Activated CD4-positive, alpha-beta T cell treated with anti-CD3 and anti-CD28 coated beads, Interleukin-2, Interleukin-6, amounts not matched to agents 100 ng/mL and 50 ng/mL, durations not matched to agents 16 hours and 8 hours (primary cell): ENCODE results near the gene MTR.

Experiments
- DNase-seq: peaks from one replicate; pipeline ENCODE4 v3.0.0-alpha.2; 2020

MTR gene

DNA sequence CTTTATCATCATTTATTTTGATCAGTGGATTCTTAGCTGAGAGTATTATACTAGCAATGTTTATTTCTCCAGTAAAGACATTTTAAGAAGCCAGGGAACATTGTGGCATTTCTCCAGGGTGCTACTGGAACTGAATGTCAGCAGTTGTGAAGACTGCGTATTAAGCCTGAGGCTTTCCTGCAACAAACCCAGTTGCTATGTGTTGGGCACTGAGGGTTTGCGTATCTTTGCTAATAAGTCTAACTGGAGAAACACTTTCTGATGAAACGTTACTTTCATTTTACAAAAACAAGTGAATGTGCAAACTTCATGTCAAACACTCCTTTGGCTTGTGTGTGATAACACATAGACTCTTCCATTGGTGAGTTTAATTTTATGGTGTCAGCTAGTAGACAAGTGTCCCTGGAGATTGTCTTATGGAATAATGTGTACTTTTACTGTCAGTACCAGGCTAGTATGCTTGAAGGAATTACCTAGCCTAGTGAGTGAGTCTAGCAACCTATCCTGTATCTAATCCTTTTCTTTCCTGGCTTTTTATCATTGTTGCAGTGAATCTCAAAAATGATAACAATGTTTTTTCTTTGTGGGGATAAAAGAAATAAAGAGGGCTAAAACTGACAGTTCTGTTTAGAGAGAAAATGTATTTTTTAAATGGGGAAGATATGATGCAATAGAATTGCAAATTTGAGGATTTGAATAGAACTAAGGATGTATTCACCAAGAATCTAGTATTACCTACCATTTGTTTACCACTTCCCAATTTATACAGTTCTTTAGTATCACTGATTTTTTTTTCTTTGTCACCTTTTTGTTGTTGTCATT is 70.1 kb downstream of the MTR start:
- DNase-seq, result no peak

DNA sequence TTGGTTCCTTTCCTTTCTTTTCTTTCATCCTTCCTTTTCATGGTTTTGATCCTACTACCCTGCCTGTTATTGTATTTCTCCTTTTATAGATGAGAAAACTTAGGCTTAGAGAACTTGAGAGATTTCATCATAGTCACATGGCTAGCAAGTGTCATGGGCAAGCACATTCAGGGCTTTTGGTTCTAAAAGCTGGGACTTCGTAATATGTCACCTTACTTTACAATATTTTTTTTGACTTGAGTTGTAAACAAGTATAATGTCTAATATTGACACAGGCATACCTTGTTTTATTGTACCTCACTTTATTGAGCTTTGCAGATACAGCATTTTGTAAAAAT is 70.7 kb downstream of the MTR start:
- DNase-seq, result no peak

DNA sequence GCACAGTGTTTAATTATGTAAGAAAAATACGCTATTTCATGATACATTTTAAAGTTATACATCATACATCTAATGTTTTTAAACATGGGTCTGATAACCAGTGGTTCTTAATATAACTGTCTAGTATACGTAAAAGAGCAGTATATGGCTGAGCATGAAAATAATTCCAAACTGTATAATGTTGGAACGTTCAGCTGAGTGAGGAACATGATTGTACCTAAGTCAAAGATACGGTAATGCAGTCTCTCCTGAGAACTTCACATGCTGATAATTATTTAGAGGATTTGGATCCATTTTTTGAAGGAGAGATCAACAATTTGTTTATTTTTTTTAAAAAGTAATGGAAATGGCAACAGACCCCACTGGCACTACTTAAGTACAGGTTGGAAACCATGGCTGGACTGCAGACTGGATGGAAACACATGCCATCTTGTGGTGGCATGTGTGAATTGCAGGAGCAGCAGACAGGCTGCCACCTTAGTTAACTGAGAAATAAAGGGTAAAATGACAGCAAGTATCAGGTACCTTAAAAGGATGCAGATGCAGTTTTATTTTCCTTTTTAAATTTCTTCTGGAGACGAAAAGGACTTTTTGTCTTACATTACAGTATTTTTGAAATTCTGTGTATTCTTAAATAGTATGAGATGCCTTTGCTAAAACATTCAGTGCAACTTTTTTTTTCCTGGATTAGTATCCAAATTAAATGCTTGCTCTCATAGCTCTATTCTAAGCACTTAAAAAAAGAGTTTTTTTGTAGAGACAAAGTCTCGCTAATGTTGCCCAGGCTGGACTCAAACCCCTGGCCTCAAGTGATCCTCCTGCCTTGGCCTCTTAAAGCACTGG is 73.8 kb downstream of the MTR start:
- DNase-seq, result peak; percentile 67

DNA sequence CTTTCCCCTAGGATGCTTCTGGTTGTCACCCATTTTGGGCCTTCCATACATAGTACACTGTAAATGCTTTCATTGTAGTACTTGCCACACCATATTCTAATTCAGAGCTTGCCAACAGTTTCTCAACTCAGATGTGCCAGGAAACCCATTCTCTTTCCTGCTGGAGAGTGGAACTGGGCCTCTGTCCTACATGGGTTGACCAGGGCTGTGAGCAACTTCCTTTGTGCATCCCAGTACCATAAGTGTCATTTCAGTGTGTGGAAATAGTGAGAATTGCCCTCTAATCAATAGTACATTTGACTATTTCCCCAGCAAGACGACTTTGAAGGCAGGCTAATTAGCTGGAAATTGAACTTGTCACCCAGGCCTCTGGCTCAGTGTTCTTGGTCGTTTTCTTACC is 74.8 kb downstream of the MTR start:
- no peak for DNase-seq

DNA sequence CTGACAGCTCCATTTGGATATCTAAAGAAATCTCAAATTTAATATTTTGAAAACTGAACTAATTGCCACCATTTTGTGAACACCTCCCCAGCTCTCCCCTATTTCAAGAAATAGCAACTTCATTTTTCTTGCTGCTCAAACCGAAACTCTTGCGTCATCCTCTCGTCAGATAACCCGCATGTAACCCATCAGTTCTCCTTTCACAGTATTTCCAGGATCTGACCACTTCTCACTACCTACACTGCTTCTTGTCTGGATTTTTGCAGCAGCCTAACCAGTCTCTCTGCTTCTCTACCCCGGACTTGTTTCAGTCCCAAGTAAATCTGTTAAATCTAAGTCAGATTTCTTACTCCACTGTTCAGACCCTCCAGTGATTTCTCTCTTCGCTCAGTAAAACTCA is 75.6 kb downstream of the MTR start:
- peak; percentile 65 for DNase-seq

DNA sequence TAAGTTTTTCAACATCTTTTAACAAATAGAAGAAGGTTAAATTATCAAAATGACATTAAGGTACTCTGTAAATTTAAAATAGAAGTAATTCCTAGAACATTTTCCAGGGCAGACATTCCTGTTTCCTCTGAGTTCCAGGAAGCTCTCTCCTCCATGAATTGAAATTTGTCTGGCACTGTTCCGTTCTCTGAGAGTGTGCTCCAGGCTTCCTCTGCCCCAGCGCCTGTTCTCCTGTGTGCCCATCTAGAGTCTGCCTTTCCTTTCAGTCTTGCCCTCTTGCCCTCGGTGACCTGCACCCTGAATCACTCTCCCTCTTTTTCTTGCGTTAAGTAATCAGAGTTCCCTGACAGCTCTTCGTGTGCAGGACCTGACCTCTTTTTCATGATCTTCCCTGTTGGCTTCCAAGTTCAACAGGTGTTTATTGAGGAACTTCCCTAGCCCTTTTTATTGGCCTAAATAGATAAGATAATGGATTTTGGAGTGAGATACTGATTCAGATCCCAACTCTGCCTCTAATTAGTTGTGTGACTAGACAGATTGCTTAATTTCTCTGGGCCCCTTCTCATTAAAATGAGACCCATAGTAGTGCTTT is 77.1 kb downstream of the MTR start:
- no peak for DNase-seq

DNA sequence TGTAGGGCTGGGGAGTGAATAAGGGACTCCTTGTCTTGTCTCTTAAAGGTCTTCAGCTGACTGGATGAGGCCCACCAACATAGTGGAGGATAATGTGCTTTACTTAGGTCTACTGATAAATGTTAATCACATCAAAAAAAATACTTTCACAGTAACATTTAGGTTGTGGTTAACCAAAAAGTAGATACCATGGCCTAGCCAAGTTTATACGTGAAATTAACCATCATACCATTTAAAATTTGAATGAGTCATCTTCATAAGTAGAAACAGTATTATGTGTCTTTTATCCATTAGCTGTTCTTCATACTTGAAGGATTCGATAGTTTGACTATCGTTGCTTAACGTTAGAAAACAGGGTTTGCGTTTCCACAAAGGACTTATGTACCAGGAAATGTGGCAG is 80.9 kb downstream of the MTR start:
- no peak for DNase-seq

DNA sequence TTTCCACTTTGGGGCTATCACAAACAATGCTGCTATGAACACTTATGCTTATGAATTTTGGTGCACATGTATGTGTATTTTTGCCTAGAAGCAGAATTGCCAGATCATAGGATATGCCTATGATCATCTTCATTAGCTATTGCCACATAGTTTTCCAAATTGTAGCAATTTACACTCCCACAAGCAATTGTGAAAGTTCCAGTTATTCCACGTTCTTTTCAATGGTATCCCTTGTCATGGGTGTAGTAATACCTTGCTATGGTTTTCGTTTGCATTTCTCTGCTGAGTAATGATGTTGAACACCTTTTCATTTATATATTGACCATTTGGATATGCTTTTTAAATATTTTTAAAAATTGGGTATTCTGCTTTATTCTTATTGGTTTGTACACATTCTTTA is 82.6 kb downstream of the MTR start:
- DNase-seq, result no peak

DNA sequence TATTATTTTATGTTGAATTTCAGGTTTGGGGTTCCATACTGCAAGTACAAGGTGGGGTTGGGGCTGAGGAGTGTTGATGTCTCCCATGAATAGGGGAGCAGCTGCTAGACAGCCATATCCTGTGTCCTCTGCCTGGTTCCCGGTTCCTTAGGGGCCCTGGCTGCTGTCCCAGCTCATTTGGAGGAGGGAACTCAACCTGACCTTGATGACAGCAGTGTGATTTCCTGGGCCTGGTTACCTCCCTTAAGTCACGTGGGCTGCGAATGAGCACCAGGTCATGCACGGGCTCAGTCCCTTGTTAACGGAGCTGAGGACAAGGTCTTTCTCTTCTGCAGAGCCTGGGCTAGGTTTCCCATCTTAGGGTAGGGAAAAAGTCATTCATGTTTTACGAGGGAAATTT is 85.1 kb downstream of the MTR start:
- DNase-seq, result no peak

DNA sequence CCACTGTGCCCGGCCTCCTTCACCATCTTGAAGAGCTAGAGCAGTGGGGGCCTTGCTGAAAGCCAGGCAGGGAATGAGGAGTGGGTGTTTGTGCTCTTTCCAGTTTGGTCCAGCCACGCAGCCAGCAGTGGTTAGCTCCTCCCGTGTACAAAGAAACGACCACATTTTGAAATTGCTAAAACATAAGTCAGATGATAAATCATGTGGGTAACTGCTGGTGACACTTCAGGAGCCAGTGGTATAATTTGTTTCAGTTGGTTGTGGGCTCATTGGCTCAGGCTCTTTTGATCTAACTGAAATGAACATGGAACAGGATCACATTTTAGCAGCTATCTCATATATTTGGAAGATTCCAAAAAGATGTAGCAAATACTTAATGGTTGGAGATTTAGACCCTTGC is 87.6 kb downstream of the MTR start:
- DNase-seq, result no peak

DNA sequence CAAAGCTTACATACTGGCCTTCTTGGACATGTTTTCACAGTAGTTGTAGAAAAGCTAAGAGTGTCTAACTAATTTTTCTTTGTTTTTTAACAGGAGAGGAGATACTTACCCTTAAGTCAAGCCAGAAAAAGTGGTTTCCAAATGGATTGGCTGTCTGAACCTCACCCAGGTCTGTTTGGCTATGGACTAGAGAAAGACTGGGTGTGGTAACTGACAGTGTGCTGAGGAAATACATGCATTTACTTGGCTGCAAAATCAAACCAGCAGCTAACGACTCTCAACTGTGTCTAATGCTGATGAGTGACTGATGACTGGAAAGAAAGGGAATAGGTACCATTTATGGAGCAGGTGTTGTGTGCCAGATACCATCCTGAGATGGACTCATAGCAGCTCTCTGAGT is 91.1 kb downstream of the MTR start:
- DNase-seq, result no peak

DNA sequence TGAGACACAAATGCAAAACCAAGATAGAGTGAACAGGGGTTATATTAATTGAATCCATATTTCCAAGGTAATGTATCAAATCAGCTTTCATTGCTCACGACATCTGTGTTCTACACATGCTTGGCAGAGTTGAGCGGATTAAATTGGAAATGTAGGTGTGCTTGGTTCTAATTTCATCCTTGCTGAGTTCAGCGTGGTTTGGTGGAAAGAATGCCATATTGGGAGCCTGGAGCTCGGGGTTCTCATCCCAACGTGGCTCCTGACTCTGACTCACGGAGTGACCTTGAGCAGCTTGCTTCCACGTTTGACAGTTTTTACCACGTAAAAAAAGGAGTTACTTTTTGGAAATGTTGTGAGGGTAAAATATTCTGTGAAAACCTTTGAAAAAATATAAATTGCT is 92.0 kb downstream of the MTR start:
- no peak for DNase-seq

DNA sequence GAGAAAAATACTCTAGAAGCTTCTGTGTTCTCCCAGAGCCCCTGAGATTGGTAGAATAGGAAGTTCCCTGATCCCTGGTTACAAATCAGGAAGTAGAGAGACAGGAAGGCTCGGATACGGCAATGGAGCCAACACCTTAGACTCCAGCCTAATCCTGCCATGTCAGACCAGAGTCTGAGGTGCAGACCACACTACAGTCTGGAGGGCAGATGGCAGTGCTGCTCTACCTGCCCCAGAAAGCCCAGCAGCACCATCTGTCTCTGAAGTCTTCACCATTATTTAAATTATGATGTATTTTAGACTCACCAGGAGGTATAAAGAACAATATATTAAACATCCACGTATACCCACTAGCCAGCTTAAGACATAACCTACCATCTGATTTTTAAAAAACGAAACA is 93.0 kb downstream of the MTR start:
- no peak for DNase-seq

DNA sequence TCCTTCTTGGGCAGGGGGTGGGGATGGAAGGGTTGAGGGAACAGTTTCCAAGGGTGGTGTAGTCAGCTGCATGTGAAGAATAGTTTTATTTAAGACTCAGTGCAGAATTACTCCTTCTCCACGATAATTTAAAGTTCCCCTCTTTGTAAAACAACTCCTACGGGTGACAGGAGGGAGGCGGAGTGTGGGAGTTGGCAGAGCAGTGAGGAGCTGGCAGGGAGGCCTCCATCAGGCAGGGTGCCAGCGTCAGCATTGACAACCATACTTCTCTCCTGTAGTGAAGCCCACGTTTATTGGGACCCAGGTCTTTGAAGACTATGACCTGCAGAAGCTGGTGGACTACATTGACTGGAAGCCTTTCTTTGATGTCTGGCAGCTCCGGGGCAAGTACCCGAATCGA is 93.8 kb downstream of the MTR start:
- DNase-seq, result no peak

DNA sequence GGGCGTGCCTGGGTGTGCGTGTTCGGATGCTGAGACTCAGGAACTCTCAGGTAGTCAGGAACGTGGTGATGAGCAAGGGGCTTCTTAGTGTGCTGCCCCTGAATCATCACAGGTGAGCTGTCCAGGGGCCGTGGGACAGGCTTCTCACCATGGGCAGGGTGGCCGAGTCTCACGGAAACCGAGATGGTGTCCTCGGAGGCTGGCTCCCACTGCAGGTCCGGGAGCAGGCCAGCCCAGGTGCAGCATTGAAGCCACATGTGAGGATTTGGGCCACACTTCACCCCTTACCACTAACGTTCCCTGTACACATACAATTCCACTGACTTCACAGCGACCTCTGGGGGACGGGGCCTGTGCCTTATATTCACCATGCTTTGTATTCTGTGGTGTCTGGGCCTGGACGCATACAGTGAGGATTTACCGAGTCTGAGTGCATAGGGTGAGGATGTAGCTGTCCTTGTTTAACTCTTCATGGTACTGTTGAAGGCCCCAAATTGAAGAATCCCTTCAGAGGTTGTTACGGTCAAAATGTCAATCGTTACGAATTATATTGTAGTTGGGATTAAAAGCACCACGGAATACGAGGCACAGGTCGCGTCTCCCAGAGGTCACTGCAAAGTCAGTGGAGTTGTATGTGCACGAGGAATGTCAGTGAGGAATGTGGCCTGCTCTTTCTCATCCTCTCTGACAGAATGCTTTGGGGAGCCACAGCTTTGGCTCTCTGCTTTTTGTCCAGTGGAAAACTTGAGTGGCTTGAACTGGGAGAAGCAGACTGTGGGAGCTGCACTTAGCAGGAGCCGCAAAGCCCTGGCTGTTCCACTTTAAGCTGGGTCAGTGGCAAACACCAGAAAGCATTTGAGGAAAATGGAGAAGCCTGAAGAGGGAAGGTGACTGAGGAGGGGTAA is 95.3 kb downstream of the MTR start:
- no peak for DNase-seq

DNA sequence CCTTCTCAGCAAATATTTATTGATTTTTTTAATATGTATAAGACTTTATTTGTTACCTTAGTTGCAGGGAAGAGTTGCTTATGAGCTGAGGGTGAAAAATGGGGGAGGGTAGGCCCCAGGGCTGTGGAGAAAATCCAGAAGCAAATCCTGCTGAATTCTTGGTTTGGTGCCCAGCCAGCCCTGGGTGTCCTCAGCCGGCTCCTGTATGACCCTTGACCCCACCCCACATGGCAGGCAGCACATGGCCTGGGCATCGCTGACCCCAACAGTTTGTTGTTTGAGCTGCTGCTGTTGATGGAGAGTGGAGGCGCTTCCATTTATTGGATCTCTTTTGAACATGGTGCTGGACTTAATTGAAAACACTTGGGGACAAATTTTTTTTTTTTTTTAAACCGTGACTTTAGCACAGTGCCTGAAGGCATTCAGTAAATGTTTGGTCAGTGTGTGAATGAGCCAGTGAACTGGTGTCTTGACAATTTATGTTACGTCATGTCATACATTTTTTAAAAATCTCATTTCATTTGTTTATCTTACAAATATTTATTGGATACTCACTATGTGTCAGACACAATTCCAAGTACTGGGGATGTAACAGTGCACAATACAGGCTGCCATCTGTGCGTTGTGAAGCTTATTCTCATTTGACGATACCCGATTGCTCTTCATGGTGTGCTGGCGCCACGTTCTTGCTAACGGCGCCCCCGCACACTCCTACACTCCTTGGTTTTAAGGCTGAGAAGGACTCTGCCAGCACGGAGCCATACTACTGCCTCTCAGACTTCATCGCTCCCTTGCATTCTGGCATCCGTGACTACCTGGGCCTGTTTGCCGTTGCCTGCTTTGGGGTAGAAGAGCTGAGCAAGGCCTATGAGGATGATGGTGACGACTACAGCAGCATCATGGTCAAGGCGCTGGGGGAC is 98.8 kb downstream of the MTR start:
- no peak for DNase-seq

DNA sequence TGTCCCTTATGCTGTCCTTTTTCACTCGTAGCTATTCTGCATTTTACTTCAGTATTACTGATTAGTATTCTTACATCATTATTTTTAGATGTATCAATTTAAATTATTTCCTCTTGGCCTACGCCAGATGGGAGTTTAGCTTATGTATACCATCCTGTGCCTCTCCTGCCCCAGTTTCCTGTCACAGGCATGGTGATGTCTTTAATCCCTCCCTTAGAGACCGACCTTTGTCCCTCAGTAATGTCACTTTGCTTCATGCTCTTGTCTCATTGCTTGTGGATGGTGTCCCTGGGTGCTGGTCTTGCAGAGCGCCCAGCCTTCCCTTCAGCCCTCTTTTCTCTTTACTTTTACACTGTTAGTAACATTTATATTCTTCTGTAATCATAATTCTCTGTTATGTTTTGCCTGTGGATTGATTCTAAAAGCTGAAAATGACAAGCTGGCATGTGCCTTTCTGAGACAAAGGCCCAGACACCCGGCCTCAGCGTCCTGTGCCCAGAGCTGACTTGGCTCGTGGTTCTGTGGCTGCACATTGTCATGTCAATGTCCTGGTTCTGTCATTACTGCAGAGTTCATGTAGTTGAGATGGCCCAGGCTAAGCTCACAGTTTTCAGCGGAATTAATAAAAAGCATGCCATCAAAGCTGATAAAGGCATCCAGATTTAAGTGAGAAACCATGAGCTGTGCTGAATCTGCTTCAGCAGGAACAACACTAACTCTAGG is 100.7 kb downstream of the MTR start:
- DNase-seq, result no peak

DNA sequence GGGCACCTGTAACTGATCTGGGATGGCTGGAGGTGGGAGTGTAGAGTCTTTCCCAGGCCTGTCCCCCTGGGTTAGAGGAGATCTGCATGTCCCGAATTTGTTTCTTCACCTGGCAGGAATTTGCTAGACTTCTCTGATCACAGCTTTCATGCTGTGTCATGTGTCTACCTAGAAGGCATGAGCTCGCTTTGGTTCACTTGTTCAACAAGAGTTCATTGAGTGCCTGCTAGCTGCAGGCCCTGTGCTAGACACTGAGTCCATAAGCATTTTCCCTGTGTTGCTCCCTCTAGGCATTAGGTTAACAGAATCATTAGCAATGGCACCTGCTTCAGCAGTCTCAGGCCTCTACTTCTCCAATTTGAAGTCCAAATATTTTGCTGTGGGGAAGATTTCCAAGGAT is 101.6 kb downstream of the MTR start:
- DNase-seq, result no peak

DNA sequence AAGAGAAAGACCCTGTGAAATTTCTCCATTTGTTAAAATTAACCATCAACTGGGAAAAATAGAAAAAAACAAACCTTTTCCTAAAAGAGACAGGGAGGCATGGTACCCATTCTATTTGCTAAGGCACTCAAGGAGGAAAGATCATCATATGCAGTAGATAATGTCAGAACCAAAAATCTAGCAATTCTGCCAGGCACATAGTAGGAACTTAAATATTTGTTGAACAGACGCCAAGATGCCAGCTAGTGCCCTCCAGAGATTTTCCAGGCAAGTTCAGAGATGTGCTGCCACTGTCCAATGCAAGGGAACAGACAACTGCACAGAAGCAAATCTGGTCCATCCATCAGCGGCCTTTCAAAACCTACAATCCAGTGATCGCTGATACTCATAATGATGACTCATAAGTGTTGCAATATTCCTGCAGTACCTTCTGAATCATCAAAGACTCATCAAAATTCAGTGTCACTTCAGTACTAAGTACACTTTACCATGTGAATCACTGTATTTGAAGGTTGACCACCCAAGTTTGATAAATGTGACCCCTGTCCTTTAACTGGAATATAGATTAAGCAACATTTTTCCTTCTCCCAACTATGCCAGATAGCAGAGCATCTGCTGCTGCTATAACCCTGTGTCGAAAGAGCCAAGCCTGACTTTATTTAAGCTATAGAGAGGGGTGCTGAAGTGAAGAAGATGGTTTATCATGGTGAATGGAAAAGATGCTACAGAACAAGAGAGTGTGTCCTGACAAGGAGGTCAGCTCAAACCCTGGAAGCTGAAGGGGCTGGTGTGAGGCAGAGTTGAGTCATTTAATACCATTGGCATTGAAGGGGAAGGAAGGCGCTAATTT is 110.0 kb downstream of the MTR start:
- DNase-seq, result peak; percentile 22

DNA sequence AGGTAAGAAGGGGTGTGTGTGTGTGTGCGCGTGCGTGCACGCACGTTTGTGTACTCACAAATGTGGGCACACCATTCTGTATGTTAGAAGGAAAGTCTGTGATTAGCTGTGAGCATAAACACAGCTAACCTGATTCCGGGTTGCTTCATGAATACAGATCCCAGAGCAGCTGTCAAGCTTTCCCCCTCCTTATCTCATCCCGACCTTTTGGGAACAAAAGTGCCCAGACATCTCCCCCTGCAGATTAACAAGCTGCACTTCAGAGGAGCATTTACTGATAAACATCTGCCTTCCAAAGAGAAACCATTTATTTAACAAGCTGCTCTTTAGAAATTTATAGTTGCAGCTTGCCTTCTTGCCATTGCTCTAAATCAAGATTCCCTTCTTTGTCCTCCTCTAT is 112.1 kb downstream of the MTR start:
- no peak for DNase-seq
